K562 (cell line): ENCODE measurements around the gene CPE. TPM values are rescaled to one million over a fixed set of nuclear protein-coding genes. Genes with fewer than 3 reads are reported as not detected.

Experiments
- ATAC-seq: fragments of 200-7000 bp; cut with Tn5 transposase; 3 replicates; pipeline ENCODE4 v1.9.1; 2020; ENCODE audit warnings: moderate library complexity
- BruUV-seq: library from RNA; stranded (reverse); fragments of 400-500 nt; replicated peaks from 2 replicates; lab custom pipeline; 2021; lab: Mats Ljungman, UMichigan
- CTCF ChIA-PET: fragments of 300-600 bp; formaldehyde crosslinking; extraction: SDS; loops from one replicate; lab custom pipeline; 2021; ENCODE audit warnings: low intra/inter-chr PET ratio; lab: Yijun Ruan, JAX
- POLR2A ChIA-PET: fragments of 300-600, 350-650 bp; sonication (Branson Sonifier 250); formaldehyde crosslinking; extraction: SDS; loops from one replicate; lab custom pipeline; 2021; ENCODE audit warnings: antibody characterized with exemption, inconsistent platforms; lab: Yijun Ruan, JAX
- DNase-seq, 4 experiments: peaks; one replicate each; pipeline versions ENCODE4 v3.0.0 to v3.0.0-alpha.2; 2011 to 2018; ENCODE audit warnings: low spot score in 3 of 4, mixed read lengths in 3 of 4; ENCODE audit errors: extremely low read depth in 1 of 4
- FAIRE-seq: peaks from 2 replicates; lab custom pipeline; 2011; peaks lifted over from hg19 to GRCh38; lab: Jason Lieb, UNC
- H2AFZ ChIP-seq: 2 replicates; pipeline ENCODE4 v1.6.0; 2011; ENCODE audit warnings: low read depth, low read length, control low read depth, inconsistent platforms
- H3K27ac ChIP-seq: fragments of 200-600 bp; 3 replicates; pipeline ENCODE4 v1.8.0; 2011; ENCODE audit warnings: low read depth, mild to moderate bottlenecking, control low read depth, inconsistent platforms, low read length, moderate library complexity, mixed read lengths; ENCODE audit errors: extremely low read depth
- H3K27me3 ChIP-seq, 2 experiments: fragments of 300-600 bp in 1 of 2; 2 replicates in 1 of 2; 3 replicates in 1 of 2; pipeline versions ENCODE4 v1.6.0 to v1.8.0; 2011; ENCODE audit warnings: inconsistent platforms in 2 of 2, low read length in 2 of 2, mild to moderate bottlenecking in 1 of 2, mixed read lengths in 1 of 2, moderate library complexity in 1 of 2; ENCODE audit not compliant: control insufficient read depth in 2 of 2, insufficient read depth in 2 of 2
- H3K36me3 ChIP-seq: fragments of 300-600 bp; 3 replicates; pipeline ENCODE4 v1.8.0; 2011; ENCODE audit warnings: mild to moderate bottlenecking, low read length, inconsistent platforms; ENCODE audit not compliant: control insufficient read depth, insufficient read depth
- H3K4me1 ChIP-seq, 2 experiments: fragments of 200-600 bp in 1 of 2; replicated peaks in 1 of 2; 2 replicates in 1 of 2; 3 replicates in 1 of 2; pipeline versions ENCODE4 v1.5.1 to v1.8.0; 2011; ENCODE audit warnings: inconsistent platforms in 2 of 2, low read length in 2 of 2, mild to moderate bottlenecking in 1 of 2, mixed read lengths in 1 of 2, moderate library complexity in 1 of 2; ENCODE audit not compliant: control insufficient read depth in 2 of 2, insufficient read depth in 2 of 2
- H3K4me2 ChIP-seq: 2 replicates; pipeline ENCODE4 v1.6.1; 2011; ENCODE audit warnings: low read length, control low read depth, inconsistent platforms, mixed read lengths; ENCODE audit not compliant: insufficient read depth
- H3K4me3 ChIP-seq: fragments of 200-600 bp; sonication (generic), shearing (Covaris generic); 2 replicates; pipeline ENCODE4 v1.5.1; 2016; ENCODE audit warnings: control low read depth, inconsistent platforms
- H3K79me2 ChIP-seq: fragments of 200-600 bp; 3 replicates; pipeline ENCODE4 v1.8.0; 2011; ENCODE audit warnings: low read length, inconsistent platforms; ENCODE audit not compliant: control insufficient read depth, insufficient read depth
- H3K9ac ChIP-seq, 2 experiments: 2 replicates each; pipeline versions ENCODE4 v1.6.0 to v1.6.1; 2011; ENCODE audit warnings: low read depth in 2 of 2, low read length in 2 of 2, control low read depth in 1 of 2, inconsistent platforms in 1 of 2, mild to moderate bottlenecking in 1 of 2, mixed read lengths in 1 of 2; ENCODE audit not compliant: insufficient read depth in 1 of 2
- H3K9me1 ChIP-seq: one replicate; pipeline ENCODE4 v1.6.0; 2011; ENCODE audit warnings: inconsistent platforms, mild to moderate bottlenecking, low read length, moderate library complexity; ENCODE audit not compliant: control insufficient read depth, insufficient read depth
- H3K9me3 ChIP-seq: replicated peaks from 2 replicates; pipeline ENCODE4 v1.5.1; 2011; ENCODE audit warnings: low read depth, low read length, inconsistent platforms; ENCODE audit not compliant: control insufficient read depth, insufficient read depth
- H4K20me1 ChIP-seq: replicated peaks from 2 replicates; pipeline ENCODE4 v1.6.1; 2011; ENCODE audit warnings: low read length, inconsistent platforms, mixed read lengths; ENCODE audit not compliant: control insufficient read depth, insufficient read depth
- CLOCK ChIP-seq: fragments of 250-450 bp; sonication (Bioruptor Pico); IDR thresholded peaks from 2 replicates; pipeline ENCODE4 v1.4.0; 2020; ENCODE audit warnings: mild to moderate bottlenecking, moderate library complexity, borderline replicate concordance
- GTF2B ChIP-seq: IDR thresholded peaks from 2 replicates; pipeline ENCODE4 v1.6.1; 2011; ENCODE audit not compliant: insufficient read length; ENCODE audit errors: extremely low read depth
- MTA2 ChIP-seq: fragments of 450-650 bp; IDR thresholded peaks from 2 replicates; pipeline ENCODE4 v1.6.1; 2016; ENCODE audit warnings: low read depth
- NFIC ChIP-seq: fragments of 450-650 bp; IDR thresholded peaks from 2 replicates; pipeline ENCODE4 v1.6.1; 2017; ENCODE audit warnings: mild to moderate bottlenecking, inconsistent platforms
- NR4A1 ChIP-seq, 2 experiments: fragments of 250-450 bp in 1 of 2; fragments of 450-650 bp in 1 of 2; sonication (Bioruptor Pico) in 1 of 2; IDR thresholded peaks; 2 replicates each; pipeline versions ENCODE4 v1.4.0 to v1.6.1; 2016 to 2020; ENCODE audit warnings: mild to moderate bottlenecking in 2 of 2, missing compliant biosample characterization in 1 of 2, missing genetic modification characterization in 1 of 2, moderate library complexity in 1 of 2
- PHB ChIP-seq: fragments of 250-450 bp; sonication (Bioruptor Pico); IDR thresholded peaks from 2 replicates; pipeline ENCODE4 v1.5.0; 2021
- SRSF7 ChIP-seq: fragments of 200-400 bp; formaldehyde crosslinking; optimal IDR thresholded peaks from 2 replicates; pipeline ENCODE3; 2017; ENCODE audit warnings: mild to moderate bottlenecking, low read depth, low read length
- ZNF77 ChIP-seq: fragments of 250-450 bp; sonication (Bioruptor Pico); IDR thresholded peaks from 2 replicates; pipeline ENCODE4 v1.5.0; 2020
- WGBS: fragments of 100-300 bp; shearing (Covaris generic); methylation state at CpG from one replicate; pipeline ENCODE4 v1.1.6; 2016; ENCODE audit warnings: low coverage, mixed read lengths; ENCODE audit not compliant: insufficient coverage; ENCODE audit errors: missing lambda C conversion rate; 5-methylcytosine and 5-hydroxymethylcytosine counted together
- in situ Hi-C: fragments of 300-500 bp; cut with MboI; formaldehyde crosslinking; loops from 4 replicates; pipeline ENCODE4 v1.15.0; 2018; ENCODE audit warnings: inconsistent platforms, mixed read lengths
- intact Hi-C: fragments of 100-400 bp; cut with micrococcal nuclease; formaldehyde crosslinking; loops from 2 replicates; pipeline ENCODE4 v1.14.2; 2022
- polyA plus RNA-seq, 8 experiments: library from polyadenylated mRNA; depleted of rRNA in 4 of 8; stranded (reverse) in 5 of 8; unstranded in 3 of 8; fragments of >200 nt; fragmentation: Nextera tagmentation in 2 of 8; fragmentation: Illumina TruSeq in 1 of 8; extraction: Ambion mirVana in 2 of 8; extraction: Trizol in 1 of 8; gene quantifications; 2 replicates each; pipeline versions ENCODE4 v1.2.1 to v1.2.3, GENCODE V29; 2011 to 2014; ENCODE audit warnings: inconsistent platforms in 1 of 8, missing spikeins in 1 of 8
- total RNA-seq, 7 experiments: library from RNA; depleted of rRNA in 6 of 7; stranded (reverse); fragments of >200 nt in 6 of 7; fragmentation: Illumina TruSeq in 2 of 7; extraction: Trizol in 2 of 7; gene quantifications; 2 replicates each; pipeline versions ENCODE4 v1.2.1 to v1.2.3, GENCODE V29; 2011 to 2021; ENCODE audit warnings: low replicate concordance in 1 of 7

Gene CPE
- total and polyA plus RNA-seq, 9 of the 15 experiments (the other 6 are each of a cell fraction or from before 2014, with no cell fraction given), result 0.04 to 0.16 (median 0.06) TPM; not detected in 4

GRCh38 chr4:165393051-165393450 lies 14.2 kb downstream of the CPE start (continued):
- TF ChIP-seq CLOCK (CRISPR knock-in tag) (no peak), PHB (CRISPR knock-in tag) (no peak), NFIC (no peak), SRSF7 (no peak), MTA2 (no peak), ZNF77 (no peak), NR4A1 (CRISPR knock-in tag; IDR thresholded peaks at IDR 0.05) (no peak), NR4A1 (tag; IDR thresholded peaks at IDR 0.05) (no peak)

- intact Hi-C loops (no loop called here), in situ Hi-C loops (no loop called here)
- no peak overlapping the region for H3K9ac ChIP-seq
- no peaks in the 10 kb centered on the region; a peak in 1 of 5 replicates for H3K27me3 ChIP-seq
- no peak for TF ChIP-seq GTF2B
- H4K20me1 ChIP-seq, result no peaks in the 10 kb centered on the region
- no peaks in the 10 kb centered on the region for H3K9me1 ChIP-seq
- H3K4me3 ChIP-seq, result no peak overlapping the region
- no peak overlapping the region for H2AFZ ChIP-seq
- BruUV-seq, result no TSS peak
- CTCF ChIA-PET, result no interaction called here
- no peak overlapping the region for H3K27ac ChIP-seq
- DNase-seq (no peak), FAIRE-seq (no peak), ATAC-seq (no peak)
- POLR2A ChIA-PET, result no interaction called here
- H3K79me2 ChIP-seq, result no peaks in the 10 kb centered on the region
- no peaks in the 10 kb centered on the region for H3K4me1 ChIP-seq
- no peaks in the 10 kb centered on the region for H3K9me3 ChIP-seq
- no peaks in the 10 kb centered on the region for H3K36me3 ChIP-seq
- no peak overlapping the region for H3K4me2 ChIP-seq
- 6% methylated on average over 2 of the region's 2 CpGs for WGBS
Observed at GRCh38 chr4:165393704-165394103, 14.9 kb downstream of the CPE start.
